Measurements from ENCODE around the gene KIRREL3.

Gene KIRREL3

DNA sequence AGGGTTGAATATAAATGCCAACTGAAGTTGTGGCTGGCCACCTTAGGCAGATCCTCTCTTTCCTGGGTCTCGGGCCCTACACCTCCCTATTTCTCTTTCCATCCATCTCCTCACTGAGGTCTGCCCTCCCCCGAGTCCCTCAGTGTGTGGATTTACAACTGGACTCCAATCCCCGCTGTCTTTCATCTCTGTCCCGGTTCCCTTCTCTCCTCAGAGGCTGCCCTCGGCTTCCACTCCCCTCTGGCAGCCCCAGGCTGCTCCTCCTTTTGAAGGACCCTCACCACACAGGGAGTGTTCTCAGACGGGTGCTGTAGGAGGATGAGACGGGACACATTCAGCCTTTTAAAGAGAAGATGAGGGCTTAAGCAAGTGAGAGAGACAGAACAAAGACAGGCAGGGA lies 478.0 kb downstream of the KIRREL3 start:
- no peak for DNase-seq

DNA sequence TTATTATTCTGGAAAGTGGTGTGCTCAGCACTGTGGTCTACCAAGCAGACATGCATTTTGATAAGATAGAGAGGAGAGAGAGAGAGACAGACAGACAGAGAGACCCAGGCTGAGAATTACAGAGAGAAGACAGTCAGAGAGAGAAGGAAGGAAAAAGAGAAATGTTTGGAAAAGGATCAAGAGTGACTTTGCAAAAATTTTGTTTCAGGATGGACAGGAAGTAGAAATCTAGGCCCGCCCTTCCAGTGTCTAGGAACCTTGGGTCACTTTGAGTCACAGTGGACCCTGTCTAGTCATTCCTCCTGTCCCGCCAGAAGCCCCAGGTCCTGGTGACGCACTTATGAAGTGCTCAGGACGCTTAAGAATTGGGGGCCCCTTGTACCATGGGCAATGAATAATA lies 478.4 kb downstream of the KIRREL3 start:
- DNase-seq = no peak

GRCh38 chr11:126521196-126521595 lies 479.4 kb downstream of the KIRREL3 start:
- DNase-seq = no peak

DNA sequence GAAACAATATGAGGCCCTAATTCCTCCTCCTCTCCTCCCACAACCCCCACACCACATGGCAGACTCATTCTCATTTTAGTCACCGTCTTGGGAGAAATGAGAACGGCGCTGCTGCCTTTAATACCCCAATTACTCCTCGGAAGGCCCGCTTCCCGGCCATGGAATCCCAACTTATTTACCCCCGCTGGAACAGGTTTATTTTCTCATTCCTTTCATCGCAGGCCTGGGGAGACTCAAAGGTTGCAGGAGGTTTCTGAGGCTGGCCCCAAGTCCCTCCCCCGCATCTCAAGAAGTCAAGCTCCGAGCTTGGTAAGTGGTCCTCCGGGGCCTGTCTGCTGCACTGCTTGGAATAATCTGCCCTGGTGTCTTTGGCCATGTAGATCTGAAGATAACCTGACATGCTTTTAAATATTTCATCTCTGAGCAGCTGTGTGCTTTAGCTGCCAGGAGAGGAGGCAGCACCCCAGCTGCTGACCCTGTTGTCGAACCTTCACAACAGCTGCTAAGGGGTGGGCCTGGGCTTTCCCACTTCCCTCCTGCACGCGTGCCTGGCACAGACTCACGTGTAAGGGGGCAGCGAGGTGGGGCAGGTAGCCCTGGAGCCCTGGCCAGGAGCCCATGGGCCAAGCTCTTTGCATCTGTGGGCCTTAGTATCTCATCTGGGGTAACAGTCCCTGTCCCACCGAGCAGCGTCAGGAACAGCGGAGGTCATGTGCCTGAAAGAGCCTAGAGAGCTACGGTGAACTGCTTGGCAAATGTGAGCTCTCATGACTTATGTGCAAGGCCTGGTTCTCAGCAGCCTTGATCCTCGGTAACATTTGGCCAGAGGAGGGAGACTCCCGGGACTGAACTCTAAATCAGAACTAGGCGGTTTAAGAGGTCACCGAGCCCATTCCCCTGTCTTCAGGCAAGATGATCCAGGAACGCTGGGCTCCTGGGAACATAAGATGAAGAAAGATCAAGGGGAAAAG lies 480.5 kb downstream of the KIRREL3 start:
- peak; percentile 14 for DNase-seq

DNA sequence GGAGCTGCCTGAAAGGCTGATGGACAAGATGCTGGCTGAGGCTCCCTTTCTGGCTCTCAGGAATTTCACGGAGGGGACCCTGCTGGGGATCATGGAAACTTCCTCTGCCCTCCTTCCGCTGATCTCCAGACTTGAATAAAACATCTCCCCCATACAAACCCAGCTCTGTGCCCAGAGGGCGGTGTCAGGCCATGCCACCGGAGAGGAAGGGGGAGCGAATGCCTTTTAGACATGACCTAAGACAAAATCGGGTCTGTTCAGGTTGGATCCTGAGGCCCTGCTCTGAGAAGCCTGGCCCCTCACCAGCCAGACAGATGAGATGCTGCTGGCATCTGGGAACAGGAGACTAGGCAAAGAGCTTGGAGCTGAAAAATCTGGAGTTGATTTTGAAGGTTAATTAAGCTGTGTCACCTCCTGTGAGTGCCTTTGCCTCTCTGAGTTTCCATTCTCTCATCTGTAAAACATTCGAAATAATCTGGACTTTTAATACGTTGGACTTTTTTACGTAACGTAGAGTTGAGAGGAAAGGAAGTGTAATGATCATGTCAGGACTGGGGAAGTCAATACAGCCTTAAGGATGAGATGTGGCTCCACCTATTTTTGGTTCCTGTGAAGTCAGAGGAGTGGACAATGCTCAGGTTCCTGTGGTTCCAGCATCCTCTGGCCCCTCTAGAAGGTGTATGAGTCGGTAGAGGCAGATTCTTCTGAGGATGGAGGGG lies 481.4 kb downstream of the KIRREL3 start:
- DNase-seq = peak; percentile 11

- no peak for DNase-seq
Observed at GRCh38 chr11:126518071-126518971, 482.2 kb downstream of the KIRREL3 start.

- DNase-seq = no peak
Observed at GRCh38 chr11:126515501-126515900, 485.1 kb downstream of the KIRREL3 start.

GRCh38 chr11:126514061-126514693 lies 486.4 kb downstream of the KIRREL3 start:
- DNase-seq = no peak

DNA sequence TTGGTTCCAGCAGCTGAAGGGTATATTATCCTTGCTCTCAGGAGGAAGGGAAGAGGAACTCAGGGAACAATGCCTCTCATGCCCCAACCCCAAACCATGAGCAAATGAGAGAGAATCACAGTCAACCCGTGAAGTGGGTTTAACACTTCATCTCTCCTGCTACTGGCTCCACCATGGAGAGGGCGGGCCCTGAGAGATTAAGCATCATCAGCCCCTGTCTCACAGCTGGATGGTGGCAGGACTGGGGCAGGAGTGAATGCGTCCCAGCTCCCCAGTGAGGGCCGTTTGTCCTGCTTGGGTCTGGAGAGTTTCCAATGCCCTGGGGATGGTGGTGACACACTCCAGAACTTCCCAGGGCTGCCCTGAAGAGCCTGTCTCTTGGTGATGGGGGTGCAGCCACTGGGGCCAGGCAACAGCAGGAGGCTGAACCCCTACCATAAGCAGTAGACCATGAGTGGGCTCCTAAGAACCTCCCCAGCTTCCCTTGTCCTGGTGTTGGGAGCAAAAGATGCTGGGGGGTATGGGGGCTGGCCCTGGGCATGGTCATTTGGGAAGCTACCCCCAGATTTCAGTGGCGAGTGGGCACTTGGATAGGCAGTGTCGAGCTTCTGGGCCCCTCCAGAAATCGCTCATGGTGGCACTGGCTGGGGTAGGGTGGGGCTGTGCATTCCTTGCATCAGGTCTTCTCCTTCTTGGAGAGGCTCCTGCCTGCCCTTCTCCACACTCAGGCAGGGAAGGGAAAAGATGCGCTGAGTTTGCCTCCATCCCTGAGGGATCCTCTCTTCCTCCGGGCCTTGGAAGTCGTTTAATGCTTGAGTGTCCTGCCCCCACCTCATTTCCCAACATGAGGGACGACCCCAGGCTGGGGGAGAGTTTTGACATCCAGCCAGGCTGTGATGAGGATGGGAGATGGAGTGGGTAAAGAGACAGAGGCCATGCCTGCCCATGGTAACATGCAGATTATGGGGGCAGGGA lies 487.5 kb downstream of the KIRREL3 start:
- no peak for DNase-seq

- no peak for DNase-seq
Observed at GRCh38 chr11:126512251-126512650, 488.3 kb downstream of the KIRREL3 start.

DNA sequence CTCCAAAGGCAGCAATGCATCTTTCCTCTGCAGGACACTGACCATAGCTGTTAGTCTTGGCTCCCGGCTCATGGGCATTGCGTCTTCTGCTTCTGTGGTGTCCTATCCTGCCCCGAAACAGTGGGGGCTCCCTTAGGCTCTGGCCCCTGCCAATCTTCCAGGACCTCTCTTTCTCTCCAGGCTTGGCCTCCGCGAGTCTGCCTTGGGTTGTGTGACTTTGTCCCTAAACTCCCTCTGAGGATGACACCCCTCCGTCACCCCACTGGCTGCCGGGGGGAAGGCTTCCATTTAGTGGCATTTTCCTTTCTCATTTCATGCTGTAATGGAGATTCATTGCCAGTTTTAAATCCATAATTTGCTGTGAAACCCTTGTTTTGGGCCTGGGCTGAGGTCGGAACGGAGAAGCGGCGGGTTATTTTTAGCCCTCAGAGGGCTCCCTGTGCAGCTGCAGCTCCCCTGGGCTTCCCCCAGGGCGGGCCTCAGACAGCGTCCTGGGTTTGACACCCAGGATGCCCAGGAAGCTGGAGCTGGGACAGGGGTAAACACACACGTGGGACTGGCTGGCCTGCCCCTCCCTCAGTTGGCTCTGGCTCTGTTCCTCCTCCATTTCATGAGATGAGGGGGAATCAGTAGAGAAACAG lies 489.0 kb downstream of the KIRREL3 start:
- no peak for DNase-seq

GRCh38 chr11:126510621-126511370 lies 489.8 kb downstream of the KIRREL3 start:
- DNase-seq = no peak

GRCh38 chr11:126507646-126508045 lies 492.9 kb downstream of the KIRREL3 start:
- no peak for DNase-seq

DNA sequence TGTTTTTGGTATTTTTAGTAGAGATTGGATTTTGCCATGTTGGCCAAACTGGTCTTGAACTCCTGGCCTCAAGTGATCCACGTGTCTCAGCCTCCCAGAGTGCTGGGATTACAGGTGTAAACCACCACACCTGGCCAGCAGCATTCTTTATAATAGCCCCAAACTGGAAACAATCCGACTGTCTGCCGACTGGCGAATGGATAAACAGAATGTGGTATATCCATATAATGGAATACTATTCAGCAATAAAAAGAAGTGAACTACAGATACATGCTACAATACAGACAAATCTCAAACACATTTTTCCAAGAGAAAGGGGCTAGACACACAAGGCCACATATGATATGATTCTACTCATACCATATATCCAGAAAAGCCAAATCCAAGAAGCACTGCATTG lies 493.8 kb downstream of the KIRREL3 start:
- no peak for DNase-seq

- DNase-seq = no peak
Observed at GRCh38 chr11:126502982-126503381, 497.6 kb downstream of the KIRREL3 start.

GRCh38 chr11:126502159-126502558 lies 498.4 kb downstream of the KIRREL3 start:
- DNase-seq = no peak

GRCh38 chr11:126501641-126502040 lies 498.9 kb downstream of the KIRREL3 start:
- DNase-seq = no peak

DNA sequence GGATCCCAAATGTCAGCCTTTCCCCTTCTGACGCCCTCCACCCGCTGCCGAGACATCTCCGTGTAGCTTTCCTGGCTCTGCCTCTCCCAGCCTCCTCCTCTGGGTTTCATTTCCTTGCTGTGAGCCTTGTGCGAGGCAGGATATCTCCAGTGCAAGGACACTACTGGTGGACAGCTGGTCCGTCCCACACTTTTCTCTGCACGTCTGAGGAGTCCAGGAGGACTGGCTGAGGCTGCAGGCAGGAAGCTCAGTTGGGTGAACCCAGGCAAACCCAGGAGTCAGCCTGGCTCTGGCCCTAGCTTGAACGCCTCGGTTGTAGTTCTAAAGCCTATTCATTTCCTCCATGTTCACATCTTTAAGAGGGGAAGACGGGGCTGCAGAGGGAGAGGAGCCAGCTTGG lies 499.6 kb downstream of the KIRREL3 start:
- no peak for DNase-seq

DNA sequence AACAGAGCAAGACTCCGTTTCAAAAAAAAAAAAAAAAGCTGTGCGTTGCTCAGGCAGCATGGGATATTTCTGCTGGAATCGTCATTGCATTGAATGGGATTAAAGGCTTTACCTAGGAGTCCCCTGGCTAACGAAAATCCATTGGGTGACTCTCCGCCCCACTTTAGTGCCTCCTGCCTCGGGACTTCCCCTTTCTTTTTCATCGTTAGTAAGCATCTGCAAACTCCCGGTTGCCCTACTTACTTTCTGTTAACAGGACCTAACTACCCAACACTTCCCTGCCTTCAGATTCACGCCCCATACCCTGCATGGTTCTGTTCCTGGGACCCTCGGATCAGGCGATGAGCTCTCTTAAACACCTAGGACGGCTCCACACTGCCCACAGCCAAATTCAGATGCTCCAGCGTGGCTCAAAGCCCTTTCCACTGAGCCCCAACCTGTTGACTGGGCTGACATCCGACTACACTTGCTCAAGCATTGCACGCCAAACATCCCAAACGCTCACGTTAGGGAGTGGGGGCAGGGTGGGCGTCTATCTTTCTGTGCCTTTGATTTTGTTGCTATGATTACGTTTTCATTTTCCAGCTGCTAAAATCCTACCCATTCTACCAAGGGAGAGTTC lies 501.3 kb downstream of the KIRREL3 start:
- no peak for DNase-seq

Measured in fibroblast of upper back skin (primary cell).